Upper lobe of left lung (tissue), 6 donors: ENCODE data around the gene CASD1. TPM values are rescaled to one million over a fixed set of nuclear protein-coding genes. Genes with fewer than 3 reads are reported as not detected.

Experiments used
- ATAC-seq, 2 donors: fragments of 200-7000 bp; cut with Tn5 transposase; one replicate each; pipeline ENCODE4 v1.9.1; 2022; ENCODE audit warnings: mild to moderate bottlenecking in 2 of 2, moderate library complexity in 2 of 2; ENCODE audit not compliant: low FRiP score in 2 of 2
- DNase-seq, 2 donors: peaks; one replicate each; pipeline ENCODE4 v3.0.0-alpha.2; 2019 to 2020
- H3K27ac ChIP-seq, 4 donors: fragments of 200-600 bp; sonication (generic); one replicate each; pipeline ENCODE4 v1.5.1; 2016 to 2019
- H3K27me3 ChIP-seq, 4 donors: fragments of 200-600 bp; sonication (generic); one replicate each; pipeline ENCODE4 v1.5.1; 2017 to 2019
- H3K36me3 ChIP-seq, 4 donors: fragments of 200-600 bp; sonication (generic); one replicate each; pipeline ENCODE4 v1.5.1; 2016 to 2019
- H3K4me1 ChIP-seq, 4 donors: fragments of 200-600 bp; sonication (generic); one replicate each; pipeline ENCODE4 v1.5.1; 2018 to 2019
- H3K4me3 ChIP-seq, 4 donors: fragments of 200-600 bp; sonication (generic); one replicate each; pipeline ENCODE4 v1.5.1; 2017 to 2019; ENCODE audit warnings: mild to moderate bottlenecking in 2 of 4, moderate library complexity in 1 of 4
- H3K9me3 ChIP-seq, 4 donors: fragments of 200-600 bp; sonication (generic); one replicate each; pipeline ENCODE4 v1.5.1; 2018 to 2019
- EP300 ChIP-seq, 4 donors: sonication (generic); formaldehyde crosslinking; IDR thresholded peaks; one replicate each; pipeline ENCODE4 v1.5.1; 2017; ENCODE audit warnings: antibody characterized with exemption in 4 of 4, control low read depth in 2 of 4
- POLR2A ChIP-seq, 4 donors: fragments of 450-650 bp; IDR thresholded peaks; one replicate each; pipeline ENCODE4 v1.5.1; 2016 to 2017; ENCODE audit warnings: antibody characterized with exemption in 4 of 4, mild to moderate bottlenecking in 2 of 4
- POLR2AphosphoS5 ChIP-seq, 2 donors: sonication (generic); formaldehyde crosslinking; IDR thresholded peaks; one replicate each; pipeline ENCODE4 v1.5.1; 2017; ENCODE audit warnings: antibody characterized with exemption in 2 of 2
- WGBS, 2 donors: methylation state at CpG; one replicate each; pipeline ENCODE4 v1.1.5; 2017 to 2018; 5-methylcytosine and 5-hydroxymethylcytosine counted together
- total RNA-seq, 6 donors: library from RNA; depleted of rRNA in 4 of 6; stranded (reverse); fragments of >200 nt in 4 of 6; gene quantifications; one replicate each; pipeline versions ENCODE4 v1.1.0 to v1.2.1, GENCODE V29; 2016 to 2021
- TF ChIP-seq, protein P1 (sequence below), 6 experiments: fragments of 450-650 bp in 4 of 6; fragments of 200-600 bp in 2 of 6; sonication (generic) in 2 of 6; IDR thresholded peaks; one replicate each; pipeline ENCODE4 v1.5.1; 2016 to 2019; ENCODE audit warnings: antibody characterized with exemption in 6 of 6
- donor health status: DM: no; HTN: no; CAD: no; lungs with moderate emphysema.
- donor health status: DM: no; HTN: yes; CAD: no; lungs with severe emphysema.

Gene CASD1
- total RNA-seq, 6 donors from 2014 or later = 10.1 to 52.9 (median 24.7) TPM

DNA sequence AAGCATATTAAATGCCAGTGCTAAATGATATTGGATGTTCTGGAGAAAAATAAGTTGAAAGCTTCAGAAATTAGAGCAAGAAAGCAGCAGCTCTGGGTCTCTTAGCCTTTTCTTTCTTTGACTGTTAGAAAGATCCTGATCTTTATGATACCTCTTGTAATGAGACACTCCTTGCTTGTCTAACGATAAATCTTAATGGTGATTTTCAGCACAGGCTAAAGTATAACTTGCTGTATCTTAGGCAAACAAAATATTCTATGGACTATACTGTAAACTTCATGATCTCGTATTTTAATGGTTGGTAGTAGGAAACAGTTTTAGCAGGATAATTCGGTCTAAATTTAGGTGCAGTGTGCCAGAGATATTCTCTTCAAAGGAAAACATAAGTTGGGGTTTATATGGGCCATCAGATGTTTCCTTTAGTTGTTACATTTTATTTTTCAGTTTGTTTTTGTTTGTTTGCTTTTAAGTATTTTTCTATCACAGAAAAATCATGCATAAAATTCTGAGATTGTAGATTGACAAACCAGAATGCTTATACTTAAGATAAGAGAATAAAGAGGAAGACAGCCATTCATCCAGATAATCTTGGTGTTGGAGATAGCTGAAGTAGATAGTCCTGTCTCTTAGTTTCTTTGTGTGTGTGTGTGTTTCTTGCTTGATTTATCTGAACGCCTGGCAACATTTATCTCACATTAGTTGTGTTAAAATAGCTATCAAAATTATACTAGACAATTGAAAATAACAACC, 4.7 kb downstream of the CASD1 start:
- TF ChIP-seq POLR2AphosphoS5 (IDR thresholded peaks at IDR 0.05) (no peak), POLR2A (IDR thresholded peaks at IDR 0.05) (no peak), EP300 (IDR thresholded peaks at IDR 0.05) (no peak)
- TF ChIP-seq, protein P1, sequence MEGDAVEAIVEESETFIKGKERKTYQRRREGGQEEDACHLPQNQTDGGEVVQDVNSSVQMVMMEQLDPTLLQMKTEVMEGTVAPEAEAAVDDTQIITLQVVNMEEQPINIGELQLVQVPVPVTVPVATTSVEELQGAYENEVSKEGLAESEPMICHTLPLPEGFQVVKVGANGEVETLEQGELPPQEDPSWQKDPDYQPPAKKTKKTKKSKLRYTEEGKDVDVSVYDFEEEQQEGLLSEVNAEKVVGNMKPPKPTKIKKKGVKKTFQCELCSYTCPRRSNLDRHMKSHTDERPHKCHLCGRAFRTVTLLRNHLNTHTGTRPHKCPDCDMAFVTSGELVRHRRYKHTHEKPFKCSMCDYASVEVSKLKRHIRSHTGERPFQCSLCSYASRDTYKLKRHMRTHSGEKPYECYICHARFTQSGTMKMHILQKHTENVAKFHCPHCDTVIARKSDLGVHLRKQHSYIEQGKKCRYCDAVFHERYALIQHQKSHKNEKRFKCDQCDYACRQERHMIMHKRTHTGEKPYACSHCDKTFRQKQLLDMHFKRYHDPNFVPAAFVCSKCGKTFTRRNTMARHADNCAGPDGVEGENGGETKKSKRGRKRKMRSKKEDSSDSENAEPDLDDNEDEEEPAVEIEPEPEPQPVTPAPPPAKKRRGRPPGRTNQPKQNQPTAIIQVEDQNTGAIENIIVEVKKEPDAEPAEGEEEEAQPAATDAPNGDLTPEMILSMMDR (IDR thresholded peaks at IDR 0.05) = no peak
- ATAC-seq (no peak), DNase-seq (no peak)
- no peaks in the 10 kb centered on the region for H3K9me3 ChIP-seq
- no peak overlapping the region for H3K4me3 ChIP-seq
- peaks cover 12 to 55% (median 26%) of the 10 kb centered on the region in 4 donors for H3K4me1 ChIP-seq
- H3K27me3 ChIP-seq = no peaks in the 10 kb centered on the region
- peaks cover 0 to 6% (median 0%) of the 10 kb centered on the region in 4 donors for H3K36me3 ChIP-seq
- no peak overlapping the region for H3K27ac ChIP-seq
- 61 to 70% methylated on average over 4 of the region's 4 CpGs for WGBS, 2 donors

DNA sequence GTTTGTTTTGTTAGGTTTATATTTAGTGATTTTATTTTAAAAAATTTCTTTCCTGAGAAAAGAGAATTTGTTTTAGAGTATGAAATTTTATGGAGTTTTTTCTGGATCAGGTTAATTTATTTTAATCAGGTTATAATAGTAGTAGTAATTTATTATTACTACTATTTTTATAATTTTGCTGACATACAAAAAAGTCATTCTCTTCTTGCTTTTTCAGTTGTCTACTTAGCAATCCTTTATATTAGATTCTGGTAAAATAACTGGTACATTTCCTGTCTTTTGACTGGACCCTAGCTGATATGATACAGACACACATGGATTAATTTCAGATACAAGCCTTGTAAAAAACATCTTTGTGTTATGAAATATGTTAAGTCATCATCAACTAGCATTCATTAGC, 5.3 kb downstream of the CASD1 start:
- no peaks in the 10 kb centered on the region for H3K9me3 ChIP-seq
- no peak overlapping the region for H3K27ac ChIP-seq
- DNase-seq (no peak), ATAC-seq (no peak)
- no peak overlapping the region for H3K4me3 ChIP-seq
- H3K4me1 ChIP-seq = peaks cover 12 to 54% (median 26%) of the 10 kb centered on the region in 4 donors
- H3K27me3 ChIP-seq = no peaks in the 10 kb centered on the region
- TF ChIP-seq, protein P1 (IDR thresholded peaks at IDR 0.05) = no peak
- TF ChIP-seq POLR2A (IDR thresholded peaks at IDR 0.05) (no peak), EP300 (IDR thresholded peaks at IDR 0.05) (no peak), POLR2AphosphoS5 (IDR thresholded peaks at IDR 0.05) (no peak)
- H3K36me3 ChIP-seq = peaks cover 0 to 10% (median 0%) of the 10 kb centered on the region in 4 donors

DNA sequence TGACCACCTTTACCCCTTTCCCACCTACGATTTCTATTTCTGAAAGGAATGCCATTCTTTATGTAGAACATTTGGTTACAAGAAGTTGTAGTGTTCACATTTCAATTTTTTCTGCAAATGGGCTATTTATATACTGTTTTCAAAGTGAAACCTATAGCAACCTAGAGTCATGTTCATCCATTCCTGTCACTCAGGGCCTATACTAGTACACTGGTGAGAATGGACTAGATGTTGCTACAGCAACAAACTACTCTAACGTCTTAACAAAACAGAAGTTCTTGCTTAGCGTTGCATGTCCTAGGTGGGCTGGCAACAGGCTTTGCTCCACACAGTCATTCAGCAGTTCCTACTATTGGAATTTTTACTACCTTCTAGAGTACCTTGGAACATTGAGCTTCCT, 16.3 kb downstream of the CASD1 start:
- TF ChIP-seq POLR2A (IDR thresholded peaks at IDR 0.05) = no peak
- TF ChIP-seq EP300 (IDR thresholded peaks at IDR 0.05) = no peak
- TF ChIP-seq, protein P1 (IDR thresholded peaks at IDR 0.05) = no peak
- no peak for TF ChIP-seq POLR2AphosphoS5 (IDR thresholded peaks at IDR 0.05)
- no peaks in the 10 kb centered on the region for H3K27me3 ChIP-seq
- H3K27ac ChIP-seq = no peak overlapping the region
- WGBS, 2 donors = 93 to 94% methylated on average over 3 of the region's 3 CpGs
- H3K4me1 ChIP-seq = no peaks in the 10 kb centered on the region
- no peak for DNase-seq
- no peak overlapping the region for H3K4me3 ChIP-seq
- no peak for ATAC-seq
- H3K9me3 ChIP-seq = no peaks in the 10 kb centered on the region
- H3K36me3 ChIP-seq = peaks cover 0 to 28% (median 2%) of the 10 kb centered on the region in 4 donors

DNA sequence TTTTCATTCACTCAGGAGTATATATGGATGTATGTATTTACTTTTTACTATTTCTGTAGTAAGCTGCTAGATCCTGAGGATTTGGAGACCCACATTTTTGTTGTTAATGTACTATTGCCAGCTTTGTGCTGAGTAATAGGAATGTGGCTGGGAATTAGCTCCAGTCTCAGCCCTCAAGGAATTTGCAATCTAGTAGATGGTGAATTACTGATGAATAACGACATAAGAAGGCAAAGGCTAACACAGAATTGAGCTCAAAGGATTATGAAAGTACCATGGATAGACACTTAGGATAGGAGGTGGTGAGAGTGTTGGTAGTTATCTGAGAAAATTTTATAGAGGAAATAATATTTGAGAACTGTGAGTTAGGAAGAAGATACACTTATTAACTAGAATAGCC, 19.9 kb downstream of the CASD1 start:
- DNase-seq = no peak
- no peaks in the 10 kb centered on the region for H3K27me3 ChIP-seq
- TF ChIP-seq EP300 (IDR thresholded peaks at IDR 0.05) (no peak), POLR2AphosphoS5 (IDR thresholded peaks at IDR 0.05) (no peak), POLR2A (IDR thresholded peaks at IDR 0.05) (no peak)
- TF ChIP-seq, protein P1 (IDR thresholded peaks at IDR 0.05) = no peak
- no peak overlapping the region for H3K4me3 ChIP-seq
- no peak for ATAC-seq
- no peak overlapping the region for H3K27ac ChIP-seq
- peaks cover 0 to 38% (median 2%) of the 10 kb centered on the region in 4 donors for H3K36me3 ChIP-seq
- no peaks in the 10 kb centered on the region for H3K4me1 ChIP-seq
- 73 to 84% methylated on average over 1 of the region's 1 CpG for WGBS, 2 donors
- H3K9me3 ChIP-seq = no peaks in the 10 kb centered on the region

DNA sequence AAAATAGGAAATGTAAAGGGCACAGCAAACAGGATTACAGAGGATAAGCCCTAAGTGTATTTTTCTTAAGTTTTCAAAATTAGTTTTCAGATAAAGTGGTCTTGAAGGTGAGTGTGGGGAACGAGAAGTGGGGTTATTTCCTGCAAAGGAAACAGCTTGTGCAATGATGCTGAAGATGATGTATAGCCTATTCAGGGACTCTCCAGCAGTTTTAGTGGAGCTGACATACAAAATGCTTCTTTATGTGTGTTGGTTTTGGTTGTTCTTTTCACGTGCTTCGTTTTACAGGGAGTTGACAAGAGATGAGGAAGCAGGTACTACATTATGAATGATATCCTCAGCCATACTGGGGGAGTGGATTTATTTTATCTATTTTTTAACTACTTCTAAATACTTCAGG, 20.5 kb downstream of the CASD1 start:
- 43 to 61% methylated on average over 3 of the region's 3 CpGs for WGBS, 2 donors

More for the DNA sequence above, 20.5 kb downstream of the CASD1 start:
- ATAC-seq (no peak), DNase-seq (no peak)
- no peaks in the 10 kb centered on the region for H3K4me1 ChIP-seq
- TF ChIP-seq EP300 (IDR thresholded peaks at IDR 0.05) = no peak
- no peak for TF ChIP-seq POLR2AphosphoS5 (IDR thresholded peaks at IDR 0.05)
- TF ChIP-seq, protein P1 (IDR thresholded peaks at IDR 0.05) = no peak
- no peak for TF ChIP-seq POLR2A (IDR thresholded peaks at IDR 0.05)
- no peaks in the 10 kb centered on the region for H3K27me3 ChIP-seq
- H3K9me3 ChIP-seq = no peaks in the 10 kb centered on the region
- no peak overlapping the region for H3K4me3 ChIP-seq
- peaks cover 0 to 44% (median 2%) of the 10 kb centered on the region in 4 donors for H3K36me3 ChIP-seq
- no peak overlapping the region for H3K27ac ChIP-seq
